ENCODE measurements around the gene SEPHS1.
A peak's percentile ranks its signal among the peaks of the same experiment; 100 is the strongest.

Gene SEPHS1

GRCh38 chr10:13376297-13376696, 28.2 kb upstream of the SEPHS1 start:
- TF ChIP-seq LEF1 (IDR thresholded peaks at IDR 0.05; ENCODE audit: borderline replicate concordance) (no peak), CTBP1 (IDR thresholded peaks at IDR 0.05; ENCODE audit: borderline replicate concordance) (no peak), BHLHE40 (IDR thresholded peaks at IDR 0.05; ENCODE audit: borderline replicate concordance) (no peak), SP1 (IDR thresholded peaks at IDR 0.05) (no peak), ZNF384 (IDR thresholded peaks at IDR 0.05) (no peak), FOXM1 (IDR thresholded peaks at IDR 0.05; ENCODE audit: borderline replicate concordance) (no peak), ARNT (IDR thresholded peaks at IDR 0.05) (no peak)
- TF ChIP-seq, protein P1, sequence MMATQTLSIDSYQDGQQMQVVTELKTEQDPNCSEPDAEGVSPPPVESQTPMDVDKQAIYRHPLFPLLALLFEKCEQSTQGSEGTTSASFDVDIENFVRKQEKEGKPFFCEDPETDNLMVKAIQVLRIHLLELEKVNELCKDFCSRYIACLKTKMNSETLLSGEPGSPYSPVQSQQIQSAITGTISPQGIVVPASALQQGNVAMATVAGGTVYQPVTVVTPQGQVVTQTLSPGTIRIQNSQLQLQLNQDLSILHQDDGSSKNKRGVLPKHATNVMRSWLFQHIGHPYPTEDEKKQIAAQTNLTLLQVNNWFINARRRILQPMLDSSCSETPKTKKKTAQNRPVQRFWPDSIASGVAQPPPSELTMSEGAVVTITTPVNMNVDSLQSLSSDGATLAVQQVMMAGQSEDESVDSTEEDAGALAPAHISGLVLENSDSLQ (IDR thresholded peaks at IDR 0.05) = no peak
- CTCF ChIA-PET = no interaction called here
- DNase-seq (ENCODE audit: extremely low spot score) = no peak
- POLR2A ChIA-PET = interaction anchor here (0.6 kb wide), 1 partner anchor 1113 kb away, joined by 3 read pairs; no protein-coding TSS in a partner anchor

DNA sequence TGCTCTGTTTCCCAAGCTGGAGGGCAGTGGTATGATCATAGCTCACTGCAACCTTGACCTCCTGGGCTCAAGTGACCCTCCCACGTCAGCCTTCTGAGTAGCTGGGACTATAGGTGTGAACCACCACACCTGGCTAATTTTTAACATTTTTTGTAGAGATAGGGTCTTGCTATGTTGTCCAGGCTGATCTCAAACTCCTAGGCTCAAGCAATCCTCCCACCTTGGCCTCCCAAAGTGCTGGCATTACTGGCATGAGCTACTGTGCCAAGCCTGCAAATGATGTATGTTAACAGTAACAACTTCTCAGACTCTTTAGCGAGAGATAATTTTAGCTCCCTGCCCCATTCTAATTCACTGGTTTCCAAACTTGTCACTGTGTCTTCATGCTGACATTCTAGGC, 27.7 kb upstream of the SEPHS1 start:
- ChIA-PET POLR2A (interaction anchor here (0.6 kb wide), 1 partner anchor 1113 kb away, joined by 3 read pairs; no protein-coding TSS in a partner anchor), CTCF (no interaction called here)
- no peak for TF ChIP-seq FOXM1 (IDR thresholded peaks at IDR 0.05; ENCODE audit: borderline replicate concordance)
- TF ChIP-seq HDGF (IDR thresholded peaks at IDR 0.05; ENCODE audit: borderline replicate concordance) = no peak
- TF ChIP-seq SUZ12 (IDR thresholded peaks at IDR 0.05) = no peak
- no peak for TF ChIP-seq ELF4 (IDR thresholded peaks at IDR 0.05)
- no peak for DNase-seq (ENCODE audit: extremely low spot score)

GRCh38 chr10:13373644-13374043, 25.6 kb upstream of the SEPHS1 start:
- CTCF ChIA-PET = interaction anchor here (2.1 kb wide), 1 partner anchor 66 kb away, joined by 17 read pairs; no protein-coding TSS in a partner anchor
- DNase-seq (ENCODE audit: extremely low spot score) = no peak
- no peak for TF ChIP-seq SP1 (IDR thresholded peaks at IDR 0.05)
- no peak for TF ChIP-seq FOXM1 (IDR thresholded peaks at IDR 0.05; ENCODE audit: borderline replicate concordance)
- TF ChIP-seq FOXK2 (IDR thresholded peaks at IDR 0.05) = no peak
- TF ChIP-seq ARNT (IDR thresholded peaks at IDR 0.05) = no peak
- TF ChIP-seq LEF1 (IDR thresholded peaks at IDR 0.05; ENCODE audit: borderline replicate concordance) = no peak
- no peak for TF ChIP-seq ZNF384 (IDR thresholded peaks at IDR 0.05)
- TF ChIP-seq FOXA1 (IDR thresholded peaks at IDR 0.05) = no peak
- TF ChIP-seq TARDBP (IDR thresholded peaks at IDR 0.05) = no peak
- no peak for TF ChIP-seq L3MBTL2 (conservative IDR thresholded peaks at IDR 0.05)
- no peak for TF ChIP-seq SUZ12 (IDR thresholded peaks at IDR 0.05)
- TF ChIP-seq, protein P1 (IDR thresholded peaks at IDR 0.05) = no peak
- TF ChIP-seq NFRKB (IDR thresholded peaks at IDR 0.05) = no peak
- TF ChIP-seq CTBP1 (IDR thresholded peaks at IDR 0.05; ENCODE audit: borderline replicate concordance) = no peak
- TF ChIP-seq ELF4 (IDR thresholded peaks at IDR 0.05) = no peak
- TF ChIP-seq HDGF (IDR thresholded peaks at IDR 0.05; ENCODE audit: borderline replicate concordance) = no peak
- TF ChIP-seq BHLHE40 (IDR thresholded peaks at IDR 0.05; ENCODE audit: borderline replicate concordance) = no peak
- POLR2A ChIA-PET = no interaction called here

GRCh38 chr10:13372524-13372923, 24.4 kb upstream of the SEPHS1 start:
- CTCF ChIA-PET = interaction anchor here (0.6 to 2.1 kb wide), 20 partner anchors 8 to 171 kb away, joined by 3 to 18 read pairs (median 3); no protein-coding TSS in a partner anchor
- POLR2A ChIA-PET = interaction anchor here (1.6 to 1.7 kb wide), 2 partner anchors 67 to 155 kb away, joined by 4 to 6 read pairs; no protein-coding TSS in a partner anchor

GRCh38 chr10:13371897-13372470, 23.9 kb upstream of the SEPHS1 start:
- TF ChIP-seq L3MBTL2 (conservative IDR thresholded peaks at IDR 0.05) (no peak), HDGF (IDR thresholded peaks at IDR 0.05; ENCODE audit: borderline replicate concordance) (no peak), BHLHE40 (IDR thresholded peaks at IDR 0.05; ENCODE audit: borderline replicate concordance) (no peak), CTBP1 (IDR thresholded peaks at IDR 0.05; ENCODE audit: borderline replicate concordance) (no peak), ARNT (IDR thresholded peaks at IDR 0.05) (no peak)
- TF ChIP-seq, protein P1 (IDR thresholded peaks at IDR 0.05) = no peak
- CTCF ChIA-PET = interaction anchor here (0.6 to 2.1 kb wide), 21 partner anchors 9 to 172 kb away, joined by 3 to 18 read pairs (median 3); no protein-coding TSS in a partner anchor
- DNase-seq (ENCODE audit: extremely low spot score) = peak; percentile 90
- POLR2A ChIA-PET = interaction anchor here (1.1 to 1.7 kb wide), 3 partner anchors 68 to 215 kb away, joined by 3 to 6 read pairs (median 4); partner anchors contain the start of gene PRPF18

More at GRCh38 chr10:13372524-13372923, 24.4 kb upstream of the SEPHS1 start:
- DNase-seq (ENCODE audit: extremely low spot score) = no peak
- TF ChIP-seq NFRKB (IDR thresholded peaks at IDR 0.05) (no peak), BHLHE40 (IDR thresholded peaks at IDR 0.05; ENCODE audit: borderline replicate concordance) (no peak), FOXM1 (IDR thresholded peaks at IDR 0.05; ENCODE audit: borderline replicate concordance) (no peak), ARNT (IDR thresholded peaks at IDR 0.05) (no peak), HDGF (IDR thresholded peaks at IDR 0.05; ENCODE audit: borderline replicate concordance) (no peak), CTBP1 (IDR thresholded peaks at IDR 0.05; ENCODE audit: borderline replicate concordance) (no peak)
- TF ChIP-seq, protein P1 (IDR thresholded peaks at IDR 0.05) = no peak

- TF ChIP-seq, protein P1 (IDR thresholded peaks at IDR 0.05) = no peak
- TF ChIP-seq SUZ12 (IDR thresholded peaks at IDR 0.05) = no peak
- no peak for TF ChIP-seq TARDBP (IDR thresholded peaks at IDR 0.05)
- ChIA-PET POLR2A (no interaction called here), CTCF (no interaction called here)
- no peak for DNase-seq (ENCODE audit: extremely low spot score)
These were observed 18.8 kb upstream of the SEPHS1 start for GRCh38 chr10:13366891-13367290.
